WTC11 (cell line): ENCODE measurements around the gene SOX4. TPM values are rescaled to one million over a fixed set of nuclear protein-coding genes. Genes with fewer than 3 reads are reported as not detected.

Experiments used
- ATAC-seq: fragments of 200-7000 bp; cut with Tn5 transposase; 2 replicates; pipeline ENCODE4 v1.10.0; 2021; ENCODE audit warnings: mild to moderate bottlenecking, moderate library complexity
- CTCF ChIA-PET: fragments of 300-600 bp; sonication (Branson Sonifier 250); formaldehyde crosslinking; loops from one replicate; lab custom pipeline; 2021; ENCODE audit warnings: antibody characterized with exemption; lab: Charles Lee
- POLR2A ChIA-PET: fragments of 350-600 bp; sonication (Branson Sonifier 250); formaldehyde crosslinking; loops from one replicate; lab custom pipeline; 2021; ENCODE audit warnings: antibody characterized with exemption; lab: Charles Lee
- DNase-seq: peaks from one replicate; pipeline ENCODE4 v3.0.0; 2021; ENCODE audit warnings: low spot score
- H3K27ac Mint-ChIP-seq: 2 replicates; pipeline ENCODE4 v1.8.0; 2021; ENCODE audit warnings: mixed read lengths
- H3K27me3 Mint-ChIP-seq: 2 replicates; pipeline ENCODE4 v1.8.0; 2021; ENCODE audit warnings: low read depth, mild to moderate bottlenecking, moderate library complexity, mixed read lengths
- H3K36me3 Mint-ChIP-seq: 2 replicates; pipeline ENCODE4 v1.8.0; 2021; ENCODE audit warnings: mixed read lengths
- H3K4me1 Mint-ChIP-seq: 2 replicates; pipeline ENCODE4 v1.8.0; 2022; ENCODE audit warnings: mixed read lengths
- H3K4me3 Mint-ChIP-seq: 2 replicates; pipeline ENCODE4 v1.8.0; 2021; ENCODE audit warnings: mild to moderate bottlenecking, moderate library complexity, mixed read lengths
- H3K9me3 Mint-ChIP-seq: 2 replicates; pipeline ENCODE4 v1.8.0; 2021; ENCODE audit warnings: mixed read lengths
- CBFB ChIP-seq: sonication (generic); formaldehyde crosslinking; IDR thresholded peaks from 2 replicates; pipeline ENCODE4 v1.8.1; 2022; ENCODE audit warnings: mild to moderate bottlenecking, low read depth, missing genetic modification reagents
- FOXP1 ChIP-seq: sonication (generic); formaldehyde crosslinking; IDR thresholded peaks from 2 replicates; pipeline ENCODE4 v1.8.0; 2022; ENCODE audit warnings: missing genetic modification reagents, mild to moderate bottlenecking, moderate library complexity, borderline replicate concordance
- KAT7 ChIP-seq: sonication (generic); formaldehyde crosslinking; IDR thresholded peaks from 2 replicates; pipeline ENCODE4 v1.8.1; 2023; ENCODE audit warnings: missing genetic modification reagents, mild to moderate bottlenecking, borderline replicate concordance
- NR2C2 ChIP-seq: sonication (generic); formaldehyde crosslinking; IDR thresholded peaks from 2 replicates; pipeline ENCODE4 v1.8.0; 2022; ENCODE audit warnings: mild to moderate bottlenecking, missing genetic modification reagents
- NR3C1 ChIP-seq: sonication (generic); formaldehyde crosslinking; conservative IDR thresholded peaks from 2 replicates; pipeline ENCODE4 v1.8.1; 2023; ENCODE audit warnings: low read depth, mild to moderate bottlenecking, missing genetic modification reagents
- SMAD3 ChIP-seq: sonication (generic); formaldehyde crosslinking; IDR thresholded peaks from 2 replicates; pipeline ENCODE4 v1.8.0; 2022; ENCODE audit warnings: missing genetic modification reagents, mild to moderate bottlenecking, borderline replicate concordance
- TCF7 ChIP-seq: sonication (generic); formaldehyde crosslinking; IDR thresholded peaks from 2 replicates; pipeline ENCODE4 v1.8.0; 2022; ENCODE audit warnings: mild to moderate bottlenecking, low read depth, missing genetic modification reagents, moderate library complexity
- TP53 ChIP-seq: sonication (generic); formaldehyde crosslinking; IDR thresholded peaks from 2 replicates; pipeline ENCODE4 v1.8.1; 2023; ENCODE audit warnings: mild to moderate bottlenecking, missing genetic modification reagents
- ZBTB21 ChIP-seq: sonication (generic); formaldehyde crosslinking; IDR thresholded peaks from 2 replicates; pipeline ENCODE4 v1.8.1; 2023; ENCODE audit warnings: mild to moderate bottlenecking, missing genetic modification reagents, borderline replicate concordance
- ZNF138 ChIP-seq: sonication (generic); formaldehyde crosslinking; conservative IDR thresholded peaks from 2 replicates; pipeline ENCODE4 v1.8.1; 2022; ENCODE audit warnings: mild to moderate bottlenecking, moderate library complexity, missing genetic modification reagents
- total RNA-seq: library from RNA; stranded (reverse); gene quantifications from 3 replicates; pipeline ENCODE4 v1.2.3, GENCODE V29; 2021
- TF ChIP-seq, protein P1 (sequence below): sonication (generic); formaldehyde crosslinking; IDR thresholded peaks from 2 replicates; pipeline ENCODE4 v1.8.1; 2023; ENCODE audit warnings: mild to moderate bottlenecking, missing genetic modification reagents, moderate library complexity
- TF ChIP-seq, protein P2 (sequence below): sonication (generic); formaldehyde crosslinking; IDR thresholded peaks from 2 replicates; pipeline ENCODE4 v1.8.0; 2023; ENCODE audit warnings: missing genetic modification reagents
- TF ChIP-seq, protein P3 (sequence below): sonication (generic); formaldehyde crosslinking; IDR thresholded peaks from 2 replicates; pipeline ENCODE4 v1.8.0; 2022; ENCODE audit warnings: mild to moderate bottlenecking, missing genetic modification reagents
- TF ChIP-seq, protein P4 (sequence below): sonication (generic); formaldehyde crosslinking; IDR thresholded peaks from 2 replicates; pipeline ENCODE4 v1.8.0; 2022; ENCODE audit warnings: mild to moderate bottlenecking, missing genetic modification reagents
- TF ChIP-seq, protein P5 (sequence below): fragments of 250-450 bp; sonication (Bioruptor Pico); IDR thresholded peaks from 2 replicates; pipeline ENCODE4 v1.8.0; 2021; ENCODE audit warnings: mild to moderate bottlenecking
- TF ChIP-seq, protein P6 (sequence below): fragments of 250-450 bp; sonication (Bioruptor Pico); IDR thresholded peaks from 2 replicates; pipeline ENCODE4 v1.9.0; 2021; ENCODE audit warnings: mild to moderate bottlenecking
- TF ChIP-seq, protein P7 (sequence below): fragments of 250-450 bp; sonication (Bioruptor Pico); IDR thresholded peaks from 2 replicates; pipeline ENCODE4 v1.9.0; 2021; ENCODE audit warnings: moderate library complexity, mild to moderate bottlenecking, inconsistent platforms, borderline replicate concordance
- TF ChIP-seq, protein P8 (sequence below): sonication (generic); formaldehyde crosslinking; conservative IDR thresholded peaks from 2 replicates; pipeline ENCODE4 v1.8.1; 2022; ENCODE audit warnings: mild to moderate bottlenecking, missing genetic modification reagents

The SOX4 gene
- total RNA-seq, 1 experiment from 2014 or later = 182 TPM

DNA sequence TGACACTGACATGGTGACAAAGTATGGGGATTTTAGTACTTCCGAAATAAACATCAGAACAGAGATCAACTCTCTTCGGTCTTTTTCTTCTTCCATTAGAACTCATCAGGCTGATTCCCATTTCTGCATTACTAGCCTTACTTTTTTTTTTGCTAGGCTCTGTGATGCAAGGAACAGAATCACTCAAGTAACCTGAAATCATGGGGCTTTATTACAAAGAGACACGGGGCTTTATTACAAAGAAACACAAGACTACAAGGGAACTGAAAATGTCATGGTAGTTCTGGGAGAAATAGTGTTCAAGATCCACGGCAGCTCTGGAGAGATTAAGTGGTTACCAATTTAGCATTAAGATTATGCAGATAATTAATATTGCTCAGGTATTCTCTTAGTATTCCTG is 11.6 kb downstream of the SOX4 start:
- ChIA-PET CTCF (interaction anchor here (1.4 kb wide), 1 partner anchor 58 kb away, joined by 3 read pairs; no protein-coding TSS in a partner anchor), POLR2A (interaction anchor here (2.5 kb wide), 1 partner anchor 11 kb away, joined by 7 read pairs; the partner anchor contains the start of gene SOX4)
- ATAC-seq (no peak), DNase-seq (no peak)
- Mint-ChIP-seq H3K27ac (no peak overlapping the region), H3K27me3 (no peaks in the 10 kb centered on the region), H3K9me3 (peaks cover 3% of the 10 kb centered on the region), H3K4me3 (no peak overlapping the region), H3K36me3 (peaks cover 4% of the 10 kb centered on the region; the same call in 1 of the 2 replicates), H3K4me1 (peaks cover 50% of the 10 kb centered on the region)
- TF ChIP-seq ZBTB21 (CRISPR knock-in tag) = no peak
- TF ChIP-seq, protein P1, sequence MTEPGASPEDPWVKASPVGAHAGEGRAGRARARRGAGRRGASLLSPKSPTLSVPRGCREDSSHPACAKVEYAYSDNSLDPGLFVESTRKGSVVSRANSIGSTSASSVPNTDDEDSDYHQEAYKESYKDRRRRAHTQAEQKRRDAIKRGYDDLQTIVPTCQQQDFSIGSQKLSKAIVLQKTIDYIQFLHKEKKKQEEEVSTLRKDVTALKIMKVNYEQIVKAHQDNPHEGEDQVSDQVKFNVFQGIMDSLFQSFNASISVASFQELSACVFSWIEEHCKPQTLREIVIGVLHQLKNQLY (CRISPR knock-in tag) = no peak
- TF ChIP-seq ZNF138 (CRISPR knock-in tag) = no peak
- TF ChIP-seq, protein P2, sequence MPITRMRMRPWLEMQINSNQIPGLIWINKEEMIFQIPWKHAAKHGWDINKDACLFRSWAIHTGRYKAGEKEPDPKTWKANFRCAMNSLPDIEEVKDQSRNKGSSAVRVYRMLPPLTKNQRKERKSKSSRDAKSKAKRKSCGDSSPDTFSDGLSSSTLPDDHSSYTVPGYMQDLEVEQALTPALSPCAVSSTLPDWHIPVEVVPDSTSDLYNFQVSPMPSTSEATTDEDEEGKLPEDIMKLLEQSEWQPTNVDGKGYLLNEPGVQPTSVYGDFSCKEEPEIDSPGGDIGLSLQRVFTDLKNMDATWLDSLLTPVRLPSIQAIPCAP = no peak
- no peak for TF ChIP-seq NR3C1 (CRISPR knock-in tag)
- TF ChIP-seq, protein P3, sequence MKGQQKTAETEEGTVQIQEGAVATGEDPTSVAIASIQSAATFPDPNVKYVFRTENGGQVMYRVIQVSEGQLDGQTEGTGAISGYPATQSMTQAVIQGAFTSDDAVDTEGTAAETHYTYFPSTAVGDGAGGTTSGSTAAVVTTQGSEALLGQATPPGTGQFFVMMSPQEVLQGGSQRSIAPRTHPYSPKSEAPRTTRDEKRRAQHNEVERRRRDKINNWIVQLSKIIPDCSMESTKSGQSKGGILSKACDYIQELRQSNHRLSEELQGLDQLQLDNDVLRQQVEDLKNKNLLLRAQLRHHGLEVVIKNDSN (CRISPR knock-in tag) = no peak

DNA sequence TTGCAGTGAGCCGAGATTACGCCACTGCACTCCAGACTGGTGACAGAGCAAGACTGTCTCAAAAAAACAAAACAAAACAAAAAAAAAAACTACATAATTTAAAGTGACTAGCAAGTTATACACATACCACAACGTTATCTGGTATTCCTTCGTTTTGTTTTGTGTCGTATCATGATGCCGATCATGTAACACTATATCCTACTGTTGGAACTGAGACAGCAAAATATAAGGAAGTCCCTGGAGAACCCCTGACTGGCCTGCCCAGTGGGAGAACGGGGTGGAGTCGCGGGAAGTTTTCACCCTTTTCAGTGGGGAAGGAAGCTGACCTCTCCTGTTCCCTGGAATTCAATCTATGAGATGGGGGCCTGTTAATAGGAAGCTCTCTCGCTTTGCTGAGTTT is 15.1 kb downstream of the SOX4 start:
- ChIA-PET POLR2A (interaction anchor here (2.4 kb wide), 1 partner anchor 15 kb away, joined by 5 read pairs; the partner anchor contains the start of gene SOX4), CTCF (no interaction called here)
- Mint-ChIP-seq H3K4me1 (peaks cover 25% of the 10 kb centered on the region), H3K4me3 (no peak overlapping the region), H3K27ac (no peak overlapping the region), H3K9me3 (peaks cover 8% of the 10 kb centered on the region), H3K27me3 (no peaks in the 10 kb centered on the region), H3K36me3 (peaks cover 4% of the 10 kb centered on the region; the same call in 1 of the 2 replicates)
- no peak for ATAC-seq
- TF ChIP-seq, protein P4, sequence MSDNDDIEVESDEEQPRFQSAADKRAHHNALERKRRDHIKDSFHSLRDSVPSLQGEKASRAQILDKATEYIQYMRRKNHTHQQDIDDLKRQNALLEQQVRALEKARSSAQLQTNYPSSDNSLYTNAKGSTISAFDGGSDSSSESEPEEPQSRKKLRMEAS (CRISPR knock-in tag) = no peak
- TF ChIP-seq TCF7 (CRISPR knock-in tag) (no peak), KAT7 (CRISPR knock-in tag) (no peak), CBFB (no peak), FOXP1 (CRISPR knock-in tag) (no peak), SMAD3 (CRISPR knock-in tag) (no peak), NR2C2 (no peak), TP53 (CRISPR knock-in tag) (no peak)
- TF ChIP-seq, protein P5, sequence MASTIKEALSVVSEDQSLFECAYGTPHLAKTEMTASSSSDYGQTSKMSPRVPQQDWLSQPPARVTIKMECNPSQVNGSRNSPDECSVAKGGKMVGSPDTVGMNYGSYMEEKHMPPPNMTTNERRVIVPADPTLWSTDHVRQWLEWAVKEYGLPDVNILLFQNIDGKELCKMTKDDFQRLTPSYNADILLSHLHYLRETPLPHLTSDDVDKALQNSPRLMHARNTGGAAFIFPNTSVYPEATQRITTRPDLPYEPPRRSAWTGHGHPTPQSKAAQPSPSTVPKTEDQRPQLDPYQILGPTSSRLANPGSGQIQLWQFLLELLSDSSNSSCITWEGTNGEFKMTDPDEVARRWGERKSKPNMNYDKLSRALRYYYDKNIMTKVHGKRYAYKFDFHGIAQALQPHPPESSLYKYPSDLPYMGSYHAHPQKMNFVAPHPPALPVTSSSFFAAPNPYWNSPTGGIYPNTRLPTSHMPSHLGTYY = no peak
- TF ChIP-seq, protein P6, sequence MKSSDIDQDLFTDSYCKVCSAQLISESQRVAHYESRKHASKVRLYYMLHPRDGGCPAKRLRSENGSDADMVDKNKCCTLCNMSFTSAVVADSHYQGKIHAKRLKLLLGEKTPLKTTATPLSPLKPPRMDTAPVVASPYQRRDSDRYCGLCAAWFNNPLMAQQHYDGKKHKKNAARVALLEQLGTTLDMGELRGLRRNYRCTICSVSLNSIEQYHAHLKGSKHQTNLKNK = no peak
- TF ChIP-seq, protein P7, sequence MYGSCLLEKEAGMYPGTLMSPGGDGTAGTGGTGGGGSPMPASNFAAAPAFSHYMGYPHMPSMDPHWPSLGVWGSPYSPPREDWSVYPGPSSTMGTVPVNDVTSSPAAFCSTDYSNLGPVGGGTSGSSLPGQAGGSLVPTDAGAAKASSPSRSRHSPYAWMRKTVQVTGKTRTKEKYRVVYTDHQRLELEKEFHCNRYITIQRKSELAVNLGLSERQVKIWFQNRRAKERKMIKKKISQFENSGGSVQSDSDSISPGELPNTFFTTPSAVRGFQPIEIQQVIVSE (CRISPR knock-in tag) = no peak
- TF ChIP-seq, protein P8, sequence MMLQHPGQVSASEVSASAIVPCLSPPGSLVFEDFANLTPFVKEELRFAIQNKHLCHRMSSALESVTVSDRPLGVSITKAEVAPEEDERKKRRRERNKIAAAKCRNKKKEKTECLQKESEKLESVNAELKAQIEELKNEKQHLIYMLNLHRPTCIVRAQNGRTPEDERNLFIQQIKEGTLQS (CRISPR knock-in tag) = no peak
- no peak for DNase-seq
